Ovary (tissue), 3 donors: ENCODE data around the gene MMAB.

Source experiments
- CTCF ChIP-seq, 3 donors: fragments of 450-650 bp in 2 of 3; fragments of 200-600 bp in 1 of 3; IDR thresholded peaks; one replicate each; pipeline versions ENCODE4 v1.5.1 to v1.8.0; 2016 to 2022; ENCODE audit warnings: antibody characterized with exemption in 3 of 3, mild to moderate bottlenecking in 1 of 3
- EP300 ChIP-seq: sonication (generic); formaldehyde crosslinking; IDR thresholded peaks from one replicate; pipeline ENCODE4 v1.6.1; 2017; ENCODE audit warnings: antibody characterized with exemption
- donor health status: DM: no; HTN: no; CAD: no.

GRCh38 chr12:109571773-109572505 lies 1.4 kb downstream of the MMAB start:
- no peak for TF ChIP-seq EP300
- TF ChIP-seq CTCF (IDR thresholded peaks at IDR 0.05), result no peak
